ENCODE results near the gene USP11.

USP11 gene
- 22.5 to 45.7 (median 44.8) reads per million in 3 experiments for total RNA-seq

DNA sequence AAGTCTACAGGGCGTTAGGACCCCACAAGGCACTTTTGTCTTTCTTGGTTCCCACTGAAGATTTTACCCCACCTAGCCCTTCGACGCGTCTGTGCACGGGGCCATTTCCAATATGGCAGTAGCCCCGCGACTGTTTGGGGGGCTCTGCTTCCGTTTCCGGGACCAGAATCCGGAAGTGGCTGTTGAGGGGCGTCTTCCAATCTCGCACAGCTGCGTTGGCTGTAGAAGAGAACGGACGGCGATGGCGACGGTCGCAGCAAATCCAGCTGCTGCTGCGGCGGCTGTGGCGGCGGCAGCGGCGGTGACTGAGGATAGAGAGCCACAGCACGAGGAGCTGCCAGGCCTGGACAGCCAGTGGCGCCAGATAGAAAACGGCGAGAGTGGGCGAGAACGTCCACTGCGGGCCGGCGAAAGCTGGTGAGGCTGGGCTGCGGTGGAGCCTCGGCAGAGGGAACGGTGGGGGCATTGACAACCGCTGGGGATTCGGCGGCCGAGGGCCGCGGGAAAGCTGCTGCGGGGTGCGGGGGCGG, at the start of gene USP11:
Gene USP11, plus strand, starts transcription at position 207 of the 530 bp plus-strand sequence. Its CDS starts 35 bp downstream, at position 242.
- no peak for DNase-seq

DNA sequence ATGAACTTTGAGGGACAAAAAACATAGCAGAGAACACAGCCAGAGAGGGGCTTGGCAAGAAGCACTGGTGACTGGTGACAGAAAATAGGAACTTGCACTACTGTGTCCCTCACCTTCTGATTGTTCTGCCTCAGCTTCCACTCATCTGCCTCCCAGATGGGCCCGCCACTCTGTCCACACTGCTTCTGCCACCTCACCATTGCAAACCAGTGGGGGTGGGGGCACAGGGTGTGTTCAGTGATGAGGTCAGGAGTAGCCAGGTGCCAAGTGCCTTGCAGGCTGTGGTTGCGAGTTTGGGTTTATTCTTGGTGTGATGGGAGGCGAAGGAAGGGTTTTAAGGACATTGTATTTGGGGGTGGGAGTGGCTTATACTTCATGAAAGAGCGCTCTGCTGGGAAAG, 48.3 kb upstream of the USP11 start:
- DNase-seq, result no peak

DNA sequence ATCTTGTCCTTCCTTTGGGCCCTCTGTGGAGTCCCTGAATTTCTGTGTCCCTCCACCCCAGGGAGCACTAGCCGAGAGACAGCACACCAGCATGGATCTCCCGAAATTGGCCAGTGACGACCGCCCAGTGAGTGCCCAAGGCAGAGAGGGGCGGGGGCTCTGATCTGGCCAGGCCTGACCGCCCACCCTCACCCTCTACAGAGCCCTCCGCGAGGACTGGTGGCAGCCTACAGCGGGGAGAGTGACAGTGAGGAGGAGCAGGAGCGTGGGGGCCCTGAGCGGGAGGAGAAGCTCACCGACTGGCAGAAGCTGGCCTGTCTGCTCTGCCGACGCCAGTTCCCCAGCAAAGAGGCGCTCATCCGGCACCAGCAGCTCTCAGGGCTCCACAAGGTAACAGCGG, 47.6 kb upstream of the USP11 start:
- DNase-seq, result no peak

DNA sequence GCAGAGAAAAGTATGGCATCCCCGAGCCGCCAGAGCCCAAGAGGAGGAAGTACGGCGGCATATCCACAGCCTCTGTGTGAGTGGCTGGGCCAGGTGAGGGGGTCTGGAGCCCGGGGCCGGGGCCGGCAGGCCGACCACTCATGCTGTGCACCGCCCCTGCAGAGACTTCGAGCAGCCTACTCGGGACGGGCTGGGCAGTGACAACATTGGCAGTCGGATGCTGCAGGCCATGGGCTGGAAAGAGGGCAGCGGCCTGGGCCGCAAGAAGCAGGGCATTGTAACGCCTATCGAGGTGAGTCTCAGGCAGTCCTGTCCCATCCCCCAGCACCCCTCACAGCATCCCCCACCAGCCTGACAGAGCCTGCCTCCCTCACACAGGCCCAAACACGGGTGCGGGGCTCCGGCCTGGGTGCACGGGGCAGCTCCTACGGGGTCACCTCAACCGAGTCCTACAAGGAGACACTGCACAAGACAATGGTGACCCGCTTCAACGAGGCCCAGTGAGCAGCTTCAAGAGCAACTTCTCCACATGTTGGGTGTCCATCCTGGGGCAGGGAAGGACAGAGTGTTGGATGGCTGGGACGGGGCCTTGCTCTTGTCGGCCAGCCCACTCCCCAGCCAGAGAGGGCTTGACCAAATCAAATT, 46.6 kb upstream of the USP11 start:
- DNase-seq, result no peak

DNA sequence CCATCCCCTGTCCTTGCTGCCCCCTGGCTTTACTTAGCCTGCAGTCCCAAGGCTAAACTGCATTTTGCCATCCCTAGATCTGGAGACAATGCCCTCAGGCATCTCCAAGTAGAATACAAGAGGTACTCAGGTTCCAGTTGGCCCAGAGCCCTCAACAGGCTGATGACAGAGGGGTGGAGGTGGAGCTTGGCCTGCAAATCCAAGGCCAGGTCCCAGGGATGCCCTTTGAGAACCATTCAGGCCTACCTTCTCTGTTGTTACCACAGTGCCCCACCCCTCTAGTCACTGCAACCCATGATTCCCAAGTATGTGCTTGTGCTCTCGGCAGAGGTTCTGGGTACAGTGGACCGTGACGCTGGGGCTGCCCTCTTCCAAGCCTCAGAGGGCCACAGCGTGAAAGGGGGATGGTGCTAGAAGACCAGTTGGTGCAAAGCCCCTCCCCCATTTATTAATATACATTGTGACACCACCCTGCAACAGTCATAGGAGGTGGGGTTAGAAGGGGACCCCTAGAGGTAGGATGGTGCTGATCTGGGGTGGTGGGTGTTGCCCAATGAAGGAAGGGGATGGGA, 45.6 kb upstream of the USP11 start:
- no peak for DNase-seq

DNA sequence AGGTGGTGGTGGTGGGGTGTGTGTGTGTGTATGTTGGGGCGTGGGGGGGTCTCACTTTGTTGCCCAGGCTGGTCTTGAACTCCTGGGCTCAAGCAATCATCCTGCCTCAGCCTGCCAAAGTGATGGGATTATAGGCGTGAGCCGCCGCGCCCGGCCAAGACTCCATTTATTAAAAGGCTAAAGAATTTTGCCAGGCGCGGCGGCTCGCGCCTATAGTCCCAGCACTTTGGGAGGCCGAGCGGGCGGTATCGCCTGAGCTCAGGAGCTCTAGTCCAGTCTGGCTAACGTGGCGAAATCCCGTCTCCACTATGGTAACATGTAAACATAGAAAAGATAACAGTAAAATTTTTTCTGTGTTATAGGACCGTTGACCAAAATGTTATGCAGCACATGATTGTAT, 42.9 kb upstream of the USP11 start:
- no peak for DNase-seq

DNA sequence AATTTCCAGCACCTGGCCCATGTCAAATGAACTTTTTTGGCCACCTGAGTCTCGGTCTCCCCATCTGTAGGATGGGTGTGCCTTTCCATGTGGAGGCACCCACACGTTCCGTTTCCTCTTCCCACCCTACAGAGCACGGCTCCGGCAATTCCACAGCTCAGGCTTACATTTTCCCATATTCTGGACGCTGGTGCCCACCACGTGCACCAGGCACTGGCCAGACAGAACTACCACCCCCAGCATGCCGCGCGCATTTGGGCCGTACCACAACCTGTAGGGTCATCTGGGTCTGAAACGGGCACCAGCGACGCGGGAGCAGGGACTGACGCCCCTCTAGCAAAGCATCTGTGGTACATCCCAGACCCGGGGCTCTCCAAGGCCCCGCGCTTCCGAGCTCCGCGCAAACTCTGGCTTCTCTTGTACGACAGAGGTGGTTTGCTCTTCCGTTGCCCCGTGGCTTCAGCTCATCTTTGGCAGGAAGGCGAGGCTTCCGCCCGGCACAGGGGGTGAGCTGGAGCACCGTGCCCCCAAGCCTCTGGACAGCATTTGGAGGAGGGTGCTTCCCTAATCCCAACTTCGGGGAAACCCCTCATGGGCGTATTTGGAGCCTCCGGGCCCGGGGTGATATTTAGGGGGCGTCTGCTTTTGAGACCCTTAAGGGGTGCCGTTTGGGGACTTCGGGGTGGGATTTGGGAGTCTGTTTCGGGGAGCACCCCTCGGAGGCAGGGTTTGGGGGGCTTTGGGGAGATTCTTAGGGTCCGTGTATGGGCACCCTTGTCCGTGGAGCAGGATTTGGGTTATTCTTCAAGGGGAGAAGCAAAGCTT, 42.2 kb upstream of the USP11 start:
- DNase-seq, result peak; percentile 81

DNA sequence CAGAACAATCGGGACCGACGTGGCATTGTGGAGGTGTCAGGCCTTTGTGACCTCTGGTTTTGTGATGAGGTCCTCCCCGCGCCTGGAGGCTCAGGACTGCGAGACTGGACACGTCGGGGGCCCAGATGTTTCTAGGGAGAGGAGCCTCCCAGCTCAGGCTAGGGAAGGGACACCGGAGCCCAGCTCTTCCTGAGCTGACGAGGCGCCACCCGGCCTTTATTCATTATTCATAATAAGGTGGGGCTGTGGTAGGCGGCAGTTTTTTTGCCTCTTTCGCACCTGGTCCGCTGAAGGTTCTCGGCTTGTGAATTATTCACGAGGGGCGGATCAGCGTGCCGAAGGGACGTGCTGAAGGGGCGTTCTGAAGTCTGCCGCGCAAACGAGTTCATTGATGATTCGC, 41.5 kb upstream of the USP11 start:
- DNase-seq, result peak; percentile 38

DNA sequence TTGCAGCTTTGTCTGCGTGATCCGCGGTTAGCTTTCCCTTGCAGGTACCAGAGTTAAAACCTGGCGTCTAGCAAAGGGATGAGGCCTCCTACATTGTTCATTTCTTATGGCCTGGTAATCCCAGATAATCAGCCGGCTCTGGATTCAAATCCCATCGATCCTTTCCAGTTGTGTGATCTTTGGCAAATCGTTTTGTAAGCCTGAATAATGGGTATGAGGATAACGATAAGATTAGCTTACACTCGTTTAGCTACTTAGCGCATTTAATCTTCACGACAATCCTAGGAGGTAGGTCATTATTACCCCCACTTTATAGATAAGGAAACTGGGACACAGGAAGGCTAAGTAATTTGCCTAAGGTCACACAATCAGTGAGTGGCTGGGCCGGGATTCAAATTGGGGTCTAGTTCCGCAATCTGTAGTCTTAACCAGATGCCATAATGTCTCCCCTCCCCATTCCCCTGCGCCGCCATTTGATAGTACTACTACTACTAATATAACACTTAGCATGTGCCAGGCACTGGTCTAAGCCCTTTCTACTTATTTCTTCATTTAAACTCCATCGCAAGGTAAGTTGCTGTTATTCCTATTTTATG, 40.9 kb upstream of the USP11 start:
- no peak for DNase-seq

DNA sequence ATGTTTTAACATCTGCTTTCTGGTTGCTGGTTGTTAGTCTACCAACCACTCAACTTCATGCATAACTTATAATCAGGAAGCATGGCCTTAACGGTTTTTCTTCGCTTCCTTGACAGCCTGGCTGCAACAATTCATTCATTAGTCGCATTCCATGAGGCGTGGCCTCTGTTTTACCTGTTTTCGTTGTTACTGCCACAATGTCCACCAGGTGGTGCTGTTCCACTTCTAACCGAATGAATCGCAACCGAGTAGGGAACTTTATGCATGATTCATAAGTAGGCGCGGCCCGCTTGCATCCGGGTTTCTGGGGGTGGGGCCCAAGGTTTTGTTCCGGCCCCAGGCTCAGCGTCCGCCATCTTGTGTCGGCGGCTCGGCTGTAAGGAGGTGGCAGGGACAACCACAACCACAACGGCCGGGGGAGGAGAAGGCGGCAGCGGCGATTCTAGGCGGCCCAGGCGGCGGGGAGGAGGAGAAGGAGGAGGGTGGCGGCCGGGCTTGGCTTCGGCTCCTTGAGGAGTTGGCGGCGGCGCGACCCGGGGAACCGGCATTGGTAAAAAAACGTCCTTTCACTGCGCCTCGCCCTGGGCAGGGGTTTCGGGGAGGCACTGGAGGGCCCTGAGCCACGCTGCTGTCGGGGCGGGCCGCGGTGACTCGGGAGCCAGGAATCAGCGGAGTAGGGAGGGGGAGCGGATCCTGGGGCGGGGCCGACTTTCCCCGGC, 39.2 kb upstream of the USP11 start, which contains the start of gene UBA1:
Gene UBA1, plus strand, starts transcription at position 355 of the 719 bp plus-strand sequence. CDS start 4,974 bp downstream, outside the sequence.
- DNase-seq, result peak; percentile 97

DNA sequence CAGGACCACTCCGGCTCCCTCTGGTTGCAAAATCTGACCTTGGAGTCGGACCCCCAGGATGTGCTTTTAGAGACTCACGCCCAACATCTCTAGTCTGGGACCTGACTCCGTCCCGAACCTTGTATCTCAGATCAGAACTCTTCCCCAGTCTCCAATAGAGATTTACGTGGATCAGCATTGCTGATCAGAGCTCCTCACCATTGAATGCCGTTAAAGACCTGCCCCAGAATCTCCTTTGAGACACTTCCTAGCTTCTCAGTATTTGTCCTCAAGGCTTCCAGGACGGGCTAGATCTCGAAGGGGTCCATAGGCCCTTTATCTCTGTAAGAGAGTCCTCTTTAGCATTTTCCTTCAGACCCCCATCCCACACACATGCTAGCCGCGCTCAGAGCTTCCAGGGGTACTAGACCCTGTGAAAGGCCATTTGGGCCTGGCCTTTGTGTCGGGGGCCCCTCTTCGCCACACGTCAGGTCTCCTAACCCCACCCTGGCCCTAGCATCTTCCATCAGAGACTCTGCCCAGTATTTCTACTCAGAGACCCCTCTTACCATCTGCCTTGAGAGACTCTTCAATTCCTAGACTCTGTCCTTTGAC, 38.5 kb upstream of the USP11 start:
- no peak for DNase-seq

DNA sequence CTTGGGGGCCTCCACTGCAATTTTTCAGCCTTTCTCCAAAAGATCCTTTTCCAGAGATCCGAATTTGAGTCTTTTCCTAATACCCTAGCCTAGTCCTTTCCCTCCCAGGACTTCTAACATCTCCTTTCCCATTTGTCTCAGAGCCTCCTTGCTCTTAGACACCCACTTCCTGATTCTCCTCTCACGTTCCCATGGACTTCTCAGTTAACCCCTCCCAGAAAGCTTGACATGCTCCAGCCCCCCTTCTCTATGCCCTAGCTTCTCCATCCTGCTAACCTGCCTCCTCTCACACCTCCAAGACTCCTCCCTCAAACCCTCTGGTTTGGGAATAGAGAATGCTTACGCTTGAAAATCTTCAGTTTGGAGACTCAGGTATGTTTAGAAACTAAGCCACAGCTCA, 36.7 kb upstream of the USP11 start:
- no peak for DNase-seq

DNA sequence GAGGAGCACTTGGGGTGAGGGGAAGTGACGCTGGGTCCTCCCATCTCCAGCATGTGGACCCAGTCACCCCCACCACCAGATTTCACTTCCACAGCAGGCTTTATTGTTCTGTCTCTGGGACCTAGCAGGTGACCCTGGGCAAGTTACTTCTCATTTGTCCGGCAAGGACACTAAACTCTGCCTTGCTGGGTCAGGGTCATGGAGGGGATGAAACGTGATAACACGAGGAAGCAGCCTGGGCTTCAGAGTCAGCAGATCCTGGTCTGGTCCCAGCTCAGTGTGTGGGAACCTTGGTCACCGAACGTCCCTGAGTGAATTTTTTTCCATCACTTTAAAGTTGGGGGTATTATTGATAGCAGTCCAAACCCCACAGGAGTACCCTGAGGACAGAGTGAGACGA, 35.3 kb upstream of the USP11 start:
- no peak for DNase-seq

DNA sequence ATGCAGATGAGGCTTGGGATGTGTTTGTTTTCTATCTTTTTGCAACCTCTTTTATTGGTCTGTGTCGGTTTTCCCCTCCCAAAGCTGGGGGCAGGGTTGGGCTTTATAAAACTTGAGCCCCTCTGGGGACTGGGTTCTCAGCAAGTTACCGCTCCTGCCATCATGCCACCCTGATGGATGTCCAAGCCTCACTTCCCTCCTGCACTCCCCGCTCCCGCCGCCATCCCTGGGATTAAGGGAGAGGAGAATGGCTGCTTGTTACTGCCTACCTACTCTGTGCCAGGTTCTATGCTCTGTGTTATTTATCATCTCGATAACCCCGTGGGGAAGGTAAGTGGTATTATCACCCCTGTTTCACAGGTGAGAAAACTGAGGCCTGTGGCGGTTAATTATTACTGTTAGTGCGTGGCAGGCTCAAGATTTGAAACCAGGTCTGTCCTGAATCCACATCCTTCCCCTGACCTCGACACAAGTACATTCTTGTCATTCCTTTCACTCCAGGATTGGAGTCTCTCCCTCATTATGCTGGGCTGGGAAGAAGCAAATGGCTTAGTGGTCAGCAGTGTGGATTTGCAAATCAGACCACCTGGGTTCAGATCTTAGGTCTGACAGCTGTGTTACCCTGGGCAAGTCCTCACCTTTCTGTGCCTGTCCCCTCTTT, 34.7 kb upstream of the USP11 start:
- DNase-seq, result no peak

DNA sequence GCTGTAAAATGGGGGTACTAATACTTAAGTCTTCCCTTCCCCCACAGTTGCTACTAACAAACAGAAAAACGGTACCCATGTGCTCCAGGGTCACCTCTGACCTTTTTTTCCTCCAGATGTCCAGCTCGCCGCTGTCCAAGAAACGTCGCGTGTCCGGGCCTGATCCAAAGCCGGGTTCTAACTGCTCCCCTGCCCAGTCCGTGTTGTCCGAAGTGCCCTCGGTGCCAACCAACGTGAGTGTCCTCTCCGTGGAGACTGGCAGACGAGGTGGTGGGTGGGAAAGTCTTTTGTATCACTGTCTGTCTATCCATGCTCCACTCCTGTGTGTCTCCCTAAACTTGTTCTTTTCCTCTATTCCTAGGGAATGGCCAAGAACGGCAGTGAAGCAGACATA, 34.1 kb upstream of the USP11 start:
- DNase-seq, result no peak

DNA sequence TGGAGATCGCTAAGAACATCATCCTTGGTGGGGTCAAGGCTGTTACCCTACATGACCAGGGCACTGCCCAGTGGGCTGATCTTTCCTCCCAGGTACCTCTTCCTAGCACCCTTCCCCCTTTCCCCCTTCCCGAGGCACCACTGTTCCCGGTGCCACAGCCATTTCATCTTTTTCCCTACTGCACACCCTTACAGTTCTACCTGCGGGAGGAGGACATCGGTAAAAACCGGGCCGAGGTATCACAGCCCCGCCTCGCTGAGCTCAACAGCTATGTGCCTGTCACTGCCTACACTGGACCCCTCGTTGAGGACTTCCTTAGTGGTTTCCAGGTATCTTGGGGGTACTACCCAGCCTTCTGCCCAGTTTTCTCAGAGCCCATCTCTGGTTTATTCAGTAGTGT, 33.5 kb upstream of the USP11 start:
- no peak for DNase-seq

DNA sequence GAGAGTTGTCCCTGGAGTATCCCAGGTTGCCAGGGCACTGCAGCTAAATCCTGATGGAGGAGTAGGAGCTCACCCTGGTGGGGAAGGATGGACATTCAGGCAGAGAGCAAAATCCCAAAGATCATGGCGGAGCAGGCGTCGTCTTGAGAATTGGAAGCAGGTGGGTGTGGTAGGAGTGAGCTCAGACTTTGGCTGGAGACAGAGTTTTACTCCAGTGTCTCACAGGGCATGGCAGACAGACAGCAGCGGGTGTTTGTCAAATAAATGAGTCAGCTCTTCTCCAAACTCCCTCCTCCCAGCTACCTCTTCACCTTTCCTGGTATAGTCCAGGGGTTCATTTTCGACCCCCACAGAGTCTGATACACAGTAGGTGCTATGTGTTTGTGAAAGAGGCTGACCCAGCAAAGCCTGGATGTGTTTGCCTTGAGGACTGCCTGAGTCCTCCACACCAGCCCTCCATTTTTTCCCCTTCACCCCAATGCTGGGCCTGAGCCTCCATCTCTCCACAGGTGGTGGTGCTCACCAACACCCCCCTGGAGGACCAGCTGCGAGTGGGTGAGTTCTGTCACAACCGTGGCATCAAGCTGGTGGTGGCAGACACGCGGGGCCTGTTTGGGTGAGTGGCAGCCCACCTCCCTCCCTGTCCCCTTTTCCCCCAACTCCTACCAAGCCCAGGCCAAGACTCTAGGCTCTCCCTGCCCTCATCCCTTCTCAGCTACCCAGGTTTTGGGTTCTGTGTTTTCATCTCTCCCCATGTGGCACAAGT, 32.2 kb upstream of the USP11 start:
- DNase-seq, result no peak

DNA sequence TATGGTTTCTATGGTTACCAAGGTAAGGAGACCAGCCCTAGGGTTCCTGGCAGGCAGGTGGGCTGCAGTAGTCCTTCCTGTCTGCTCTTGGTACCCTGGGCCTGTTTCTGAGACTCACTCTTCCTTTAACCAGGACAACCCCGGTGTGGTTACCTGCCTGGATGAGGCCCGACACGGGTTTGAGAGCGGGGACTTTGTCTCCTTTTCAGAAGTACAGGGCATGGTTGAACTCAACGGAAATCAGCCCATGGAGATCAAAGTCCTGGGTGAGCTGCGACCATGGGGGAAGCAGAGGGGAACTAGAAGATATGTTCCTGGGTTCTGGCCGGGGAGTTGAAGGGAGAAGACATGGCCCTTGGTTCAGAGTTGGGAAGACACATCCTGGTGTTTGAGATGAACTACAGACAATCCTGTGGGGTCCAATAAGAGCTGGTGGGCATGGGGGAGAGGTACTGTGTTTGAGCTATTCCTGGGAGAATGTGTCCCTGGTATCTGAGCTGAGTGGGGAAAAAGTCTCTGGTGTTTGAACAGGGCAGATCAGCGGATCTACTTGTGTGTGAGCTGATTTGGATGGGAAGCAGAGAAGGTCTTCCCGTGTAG, 31.4 kb upstream of the USP11 start:
- no peak for DNase-seq

DNA sequence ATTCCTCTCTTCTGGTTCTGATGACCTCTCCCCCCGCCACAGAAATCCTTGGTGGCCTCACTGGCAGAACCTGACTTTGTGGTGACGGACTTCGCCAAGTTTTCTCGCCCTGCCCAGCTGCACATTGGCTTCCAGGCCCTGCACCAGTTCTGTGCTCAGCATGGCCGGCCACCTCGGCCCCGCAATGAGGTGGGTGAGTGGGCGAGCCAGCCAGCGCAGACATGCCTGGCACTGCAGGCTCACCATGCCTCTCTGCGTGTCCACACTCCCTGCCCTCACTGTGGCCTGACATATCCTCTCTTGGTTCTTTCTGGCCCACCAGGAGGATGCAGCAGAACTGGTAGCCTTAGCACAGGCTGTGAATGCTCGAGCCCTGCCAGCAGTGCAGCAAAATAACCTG, 30.5 kb upstream of the USP11 start:
- DNase-seq, result no peak

DNA sequence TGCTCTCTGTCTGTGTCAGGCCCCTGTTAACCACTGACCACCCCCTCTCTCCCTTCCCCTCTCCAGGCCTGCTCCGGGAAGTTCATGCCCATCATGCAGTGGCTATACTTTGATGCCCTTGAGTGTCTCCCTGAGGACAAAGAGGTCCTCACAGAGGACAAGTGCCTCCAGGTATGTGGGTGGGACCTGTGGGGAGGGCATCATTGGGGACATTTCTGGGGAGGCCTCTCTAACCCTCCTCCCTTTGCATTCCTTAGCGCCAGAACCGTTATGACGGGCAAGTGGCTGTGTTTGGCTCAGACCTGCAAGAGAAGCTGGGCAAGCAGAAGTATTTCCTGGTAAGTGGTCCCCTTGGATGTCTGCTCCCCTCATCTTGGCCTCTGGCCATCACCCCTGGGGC, 29.9 kb upstream of the USP11 start:
- no peak for DNase-seq
